ENCODE results near the gene ADAT1.

The ADAT1 gene

GRCh38 chr16:75589306-75589705 is 33.8 kb downstream of the ADAT1 start:
- DNase-seq (ENCODE audit: low spot score): no peak
- TF ChIP-seq CTCF (IDR thresholded peaks at IDR 0.05; ENCODE audit: extremely low read depth, missing control alignments): no peak

- DNase-seq (ENCODE audit: low spot score): no peak
- no peak for TF ChIP-seq CTCF (IDR thresholded peaks at IDR 0.05; ENCODE audit: extremely low read depth, missing control alignments)
These were observed 34.4 kb downstream of the ADAT1 start for GRCh38 chr16:75588716-75589115.

- DNase-seq (ENCODE audit: low spot score): no peak
These were observed 39.0 kb downstream of the ADAT1 start for GRCh38 chr16:75584108-75584507.

GRCh38 chr16:75579281-75579834 is 43.7 kb downstream of the ADAT1 start:
- DNase-seq (ENCODE audit: low spot score): no peak
- TF ChIP-seq CTCF (IDR thresholded peaks at IDR 0.05; ENCODE audit: extremely low read depth, missing control alignments): no peak

More at GRCh38 chr16:75584108-75584507, 39.0 kb downstream of the ADAT1 start:
- no peak for TF ChIP-seq CTCF (IDR thresholded peaks at IDR 0.05; ENCODE audit: extremely low read depth, missing control alignments)

- no peak for TF ChIP-seq CTCF (IDR thresholded peaks at IDR 0.05; ENCODE audit: extremely low read depth, missing control alignments)
- no peak for DNase-seq (ENCODE audit: low spot score)
These were observed 44.4 kb downstream of the ADAT1 start for GRCh38 chr16:75578725-75579124.

- no peak for DNase-seq (ENCODE audit: low spot score)
- TF ChIP-seq CTCF (IDR thresholded peaks at IDR 0.05; ENCODE audit: extremely low read depth, missing control alignments): no peak
These were observed 44.9 kb downstream of the ADAT1 start for GRCh38 chr16:75578212-75578611.

GRCh38 chr16:75576384-75576811 is 46.7 kb downstream of the ADAT1 start:
- no peak for TF ChIP-seq CTCF (IDR thresholded peaks at IDR 0.05; ENCODE audit: extremely low read depth, missing control alignments)
- peak; percentile 32 for DNase-seq (ENCODE audit: low spot score)
